DND-41 (cell line): Measurements from ENCODE around the gene METTL25.

Experiments
- ATAC-seq: fragments of 200-7000 bp; cut with Tn5 transposase; 3 replicates; pipeline ENCODE4 v1.9.1; 2021; ENCODE audit warnings: low read depth; ENCODE audit not compliant: insufficient read depth
- DNase-seq: peaks from one replicate; pipeline ENCODE4 v3.0.0-alpha.2; 2020
- H2AFZ ChIP-seq: 2 replicates; pipeline ENCODE4 v1.6.0; 2012; ENCODE audit warnings: low read depth, low read length
- H3K27ac ChIP-seq: 2 replicates; pipeline ENCODE4 v1.5.1; 2012; ENCODE audit warnings: low read length, inconsistent platforms
- H3K27me3 ChIP-seq: fragments of 200-600 bp; sonication (generic); 2 replicates; pipeline ENCODE4 v1.6.0; 2012; ENCODE audit warnings: low read length, mild to moderate bottlenecking, inconsistent platforms; ENCODE audit not compliant: insufficient read depth, poor library complexity
- H3K36me3 ChIP-seq: 2 replicates; pipeline ENCODE4 v1.5.1; 2012; ENCODE audit warnings: low read length, inconsistent platforms; ENCODE audit not compliant: insufficient read depth
- H3K4me1 ChIP-seq: 2 replicates; pipeline ENCODE4 v1.5.1; 2012; ENCODE audit warnings: mild to moderate bottlenecking, low read length; ENCODE audit not compliant: insufficient read depth
- H3K4me2 ChIP-seq: 2 replicates; pipeline ENCODE4 v1.6.0; 2012; ENCODE audit warnings: mild to moderate bottlenecking, moderate library complexity, low read length, inconsistent platforms; ENCODE audit not compliant: insufficient read depth
- H3K4me3 ChIP-seq, 2 experiments: fragments of 200-600 bp in 1 of 2; shearing (Covaris generic) in 1 of 2; 2 replicates each; pipeline ENCODE4 v1.5.1; 2012 to 2016; ENCODE audit warnings: inconsistent platforms in 2 of 2, low read length in 2 of 2, mild to moderate bottlenecking in 2 of 2, low read depth in 1 of 2, moderate library complexity in 1 of 2
- H3K79me2 ChIP-seq: 2 replicates; pipeline ENCODE4 v1.6.0; 2012; ENCODE audit warnings: low read length, inconsistent platforms; ENCODE audit not compliant: insufficient read depth
- H3K9ac ChIP-seq: 2 replicates; pipeline ENCODE4 v1.6.0; 2012; ENCODE audit warnings: low read depth, mild to moderate bottlenecking, inconsistent platforms, low read length, moderate library complexity
- H3K9me3 ChIP-seq: 2 replicates; pipeline ENCODE4 v1.5.1; 2012; ENCODE audit warnings: low read length, moderate library complexity, mild to moderate bottlenecking, inconsistent platforms; ENCODE audit not compliant: insufficient read depth, severe bottlenecking
- H4K20me1 ChIP-seq: 2 replicates; pipeline ENCODE4 v1.6.0; 2012; ENCODE audit warnings: low read length; ENCODE audit not compliant: insufficient read depth
- CTCF ChIP-seq: IDR thresholded peaks from 2 replicates; pipeline ENCODE4 v1.5.1; 2012; ENCODE audit warnings: borderline replicate concordance, low read length, moderate library complexity, mild to moderate bottlenecking; ENCODE audit not compliant: poor library complexity, severe bottlenecking; ENCODE audit errors: extremely low read depth
- EZH2 ChIP-seq: IDR thresholded peaks from 3 replicates; pipeline ENCODE4 v1.6.1; 2012; ENCODE audit warnings: borderline replicate concordance, low read depth, mild to moderate bottlenecking, moderate library complexity, low read length, inconsistent platforms; ENCODE audit not compliant: severe bottlenecking

Gene METTL25

GRCh38 chr12:82361461-82361915, 3.2 kb downstream of the METTL25 start:
- DNase-seq (no peak), ATAC-seq (no peak)
- Histone ChIP-seq H3K9me3 (no peaks in the 10 kb centered on the region), H3K4me3 (no peak overlapping the region), H3K4me1 (peaks cover 23% of the 10 kb centered on the region), H3K9ac (no peak overlapping the region), H3K36me3 (peaks cover 7% of the 10 kb centered on the region; the same call in 1 of the 2 replicates), H2AFZ (no peak overlapping the region), H3K79me2 (peaks cover 30% of the 10 kb centered on the region), H4K20me1 (no peaks in the 10 kb centered on the region), H3K4me2 (no peak overlapping the region), H3K27ac (no peak overlapping the region), H3K27me3 (no peaks in the 10 kb centered on the region)
- TF ChIP-seq CTCF = no peak
- TF ChIP-seq EZH2 = no peak

GRCh38 chr12:82363990-82364389, 5.7 kb downstream of the METTL25 start:
- no peaks in the 10 kb centered on the region for H3K36me3 ChIP-seq
- H3K27ac ChIP-seq = no peak overlapping the region
- H3K4me3 ChIP-seq = no peak overlapping the region
- H3K9me3 ChIP-seq = no peaks in the 10 kb centered on the region
- H4K20me1 ChIP-seq = no peaks in the 10 kb centered on the region
- ATAC-seq = no peak
- H3K27me3 ChIP-seq = no peaks in the 10 kb centered on the region
- peaks cover 12% of the 10 kb centered on the region for H3K4me1 ChIP-seq
- no peak overlapping the region for H3K4me2 ChIP-seq
- DNase-seq = no peak
- H3K9ac ChIP-seq = no peak overlapping the region
- H3K79me2 ChIP-seq = peaks cover 12% of the 10 kb centered on the region; the same call in 1 of the 2 replicates
- no peak for TF ChIP-seq EZH2
- TF ChIP-seq CTCF = no peak
- H2AFZ ChIP-seq = no peak overlapping the region

- Histone ChIP-seq H3K27me3 (no peaks in the 10 kb centered on the region), H3K9ac (no peak overlapping the region), H3K4me3 (no peak overlapping the region), H3K9me3 (no peaks in the 10 kb centered on the region), H4K20me1 (no peaks in the 10 kb centered on the region), H3K36me3 (peaks cover 4% of the 10 kb centered on the region; the same call in 1 of the 2 replicates), H3K27ac (no peak overlapping the region), H3K79me2 (no peaks in the 10 kb centered on the region; the same call in 1 of the 2 replicates), H3K4me1 (no peaks in the 10 kb centered on the region), H2AFZ (no peak overlapping the region), H3K4me2 (no peak overlapping the region)
- ATAC-seq (no peak), DNase-seq (no peak)
- no peak for TF ChIP-seq CTCF
- no peak for TF ChIP-seq EZH2
These were observed 7.9 kb downstream of the METTL25 start for GRCh38 chr12:82366197-82366596.

GRCh38 chr12:82375201-82375600, 16.9 kb downstream of the METTL25 start:
- Histone ChIP-seq H3K79me2 (no peaks in the 10 kb centered on the region), H3K27ac (no peak overlapping the region), H3K27me3 (no peaks in the 10 kb centered on the region), H2AFZ (no peak overlapping the region), H3K4me1 (no peaks in the 10 kb centered on the region), H3K9ac (no peak overlapping the region), H3K36me3 (peaks cover 1% of the 10 kb centered on the region; the same call in 1 of the 2 replicates), H3K9me3 (no peaks in the 10 kb centered on the region), H3K4me3 (no peak overlapping the region), H4K20me1 (no peaks in the 10 kb centered on the region), H3K4me2 (no peak overlapping the region)
- DNase-seq (no peak), ATAC-seq (no peak)
- TF ChIP-seq EZH2 (no peak), CTCF (no peak)
